GM12878 (cell line): ENCODE data around the gene KRTAP13-1. TPM values are rescaled to one million over a fixed set of nuclear protein-coding genes. Genes with fewer than 3 reads are reported as not detected.

Source experiments
- ATAC-seq: fragments of 200-7000 bp; cut with Tn5 transposase; 3 replicates; pipeline ENCODE4 v1.9.1; 2020; ENCODE audit warnings: mild to moderate bottlenecking, moderate library complexity
- BruUV-seq: library from RNA; stranded (reverse); fragments of 400-500 nt; replicated peaks from 2 replicates; lab custom pipeline; 2021; lab: Mats Ljungman, UMichigan
- CTCF ChIA-PET: fragments of 300-600 bp; sonication (Branson Sonifier 250); formaldehyde crosslinking; extraction: SDS; loops from one replicate; lab custom pipeline; 2021; ENCODE audit warnings: inconsistent platforms; lab: Yijun Ruan, JAX
- POLR2A ChIA-PET: fragments of 350-600 bp; formaldehyde crosslinking; extraction: SDS; loops from one replicate; lab custom pipeline; 2021; ENCODE audit warnings: inconsistent platforms; lab: Charles Lee
- RAD21 ChIA-PET: fragments of 300-600 bp; sonication (Branson Sonifier 250); formaldehyde crosslinking; loops from one replicate; lab custom pipeline; 2023; ENCODE audit warnings: antibody characterized with exemption; ENCODE audit not compliant: unreplicated experiment; lab: Charles Lee
- SMC1A ChIA-PET: fragments of 300-600 bp; sonication (Branson Sonifier 250); formaldehyde crosslinking; loops from one replicate; lab custom pipeline; 2023; ENCODE audit not compliant: unreplicated experiment, uncharacterized antibody; lab: Charles Lee
- DNase-seq: peaks from one replicate; pipeline ENCODE4 v3.0.0-alpha.2; 2011; ENCODE audit warnings: low read depth, low spot score
- FAIRE-seq: peaks from 3 replicates; lab custom pipeline; 2011; peaks lifted over from hg19 to GRCh38; lab: Jason Lieb, UNC
- H2AFZ ChIP-seq: 2 replicates; pipeline ENCODE4 v1.6.0; 2011; ENCODE audit warnings: low read depth, low read length, control low read depth; ENCODE audit not compliant: control insufficient read depth
- H3K27ac ChIP-seq: 2 replicates; pipeline ENCODE4 v1.5.1; 2011; ENCODE audit warnings: control low read depth; ENCODE audit not compliant: control insufficient read depth, insufficient read depth
- H3K27me3 ChIP-seq, 2 experiments: replicated peaks in 1 of 2; 2 replicates each; pipeline versions ENCODE4 v1.6.0 to v1.6.1; 2011; ENCODE audit warnings: low read length in 1 of 2; ENCODE audit not compliant: control insufficient read depth in 2 of 2, insufficient read depth in 2 of 2
- H3K36me3 ChIP-seq, 2 experiments: 2 replicates each; pipeline ENCODE4 v1.5.1; 2011; ENCODE audit warnings: low read length in 1 of 2; ENCODE audit not compliant: control insufficient read depth in 2 of 2, insufficient read depth in 2 of 2
- H3K4me1 ChIP-seq: 2 replicates; pipeline ENCODE4 v1.6.1; 2011; ENCODE audit warnings: mild to moderate bottlenecking, low read length, moderate library complexity, mixed read lengths; ENCODE audit not compliant: control insufficient read depth, insufficient read depth
- H3K4me2 ChIP-seq: 2 replicates; pipeline ENCODE4 v1.6.0; 2011; ENCODE audit warnings: control low read depth; ENCODE audit not compliant: control insufficient read depth, insufficient read depth
- H3K4me3 ChIP-seq: fragments of 200-600 bp; sonication (generic); 2 replicates; pipeline ENCODE4 v1.5.1; 2016
- H3K79me2 ChIP-seq: 2 replicates; pipeline ENCODE4 v1.6.0; 2011; ENCODE audit warnings: low read length; ENCODE audit not compliant: control insufficient read depth, insufficient read depth
- H3K9ac ChIP-seq: 2 replicates; pipeline ENCODE4 v1.8.0; 2011; ENCODE audit warnings: low read length, control low read depth, mixed read lengths; ENCODE audit not compliant: control insufficient read depth, insufficient read depth
- H3K9me3 ChIP-seq: replicated peaks from 3 replicates; pipeline ENCODE4 v1.5.1; 2011; ENCODE audit warnings: mild to moderate bottlenecking, low read length; ENCODE audit not compliant: control insufficient read depth, insufficient read depth
- H4K20me1 ChIP-seq: 2 replicates; pipeline ENCODE4 v1.6.0; 2011; ENCODE audit not compliant: control insufficient read depth, insufficient read depth
- BCL11A ChIP-seq: IDR thresholded peaks from 2 replicates; pipeline ENCODE4 v1.6.1; 2011; ENCODE audit warnings: low read depth, low read length
- BCLAF1 ChIP-seq: fragments of 450-650 bp; IDR thresholded peaks from 2 replicates; pipeline ENCODE4 v1.6.1; 2017; ENCODE audit warnings: antibody characterized with exemption, mild to moderate bottlenecking, moderate library complexity
- CUX1 ChIP-seq: IDR thresholded peaks from 2 replicates; pipeline ENCODE4 v1.6.1; 2012; ENCODE audit warnings: improper control_type of control experiment, low read depth, low read length; ENCODE audit not compliant: insufficient replicate concordance
- FOXK2 ChIP-seq: fragments of 450-650 bp; IDR thresholded peaks from 2 replicates; pipeline ENCODE4 v1.6.1; 2017; ENCODE audit warnings: mild to moderate bottlenecking, moderate library complexity
- GATAD2B ChIP-seq: fragments of 450-650 bp; conservative IDR thresholded peaks from 2 replicates; pipeline ENCODE4 v1.6.1; 2017; ENCODE audit warnings: low read depth, mild to moderate bottlenecking, moderate library complexity
- HCFC1 ChIP-seq: fragments of 150-350 bp; IDR thresholded peaks from 2 replicates; pipeline ENCODE4 v1.6.1; 2014; ENCODE audit warnings: low read length
- JUND ChIP-seq: IDR thresholded peaks from 2 replicates; pipeline ENCODE4 v1.6.1; 2012; ENCODE audit warnings: low read depth, mild to moderate bottlenecking, low read length, improper control_type of control experiment, moderate library complexity
- KLF5 ChIP-seq: fragments of 450-650 bp; IDR thresholded peaks from 2 replicates; pipeline ENCODE4 v1.6.1; 2014; ENCODE audit warnings: mild to moderate bottlenecking; ENCODE audit not compliant: partially characterized antibody
- MEF2A ChIP-seq: IDR thresholded peaks from 2 replicates; pipeline ENCODE4 v1.6.1; 2011; ENCODE audit warnings: low read depth, mild to moderate bottlenecking, low read length, moderate library complexity; ENCODE audit not compliant: insufficient read depth
- MTA2 ChIP-seq: fragments of 450-650 bp; IDR thresholded peaks from 2 replicates; pipeline ENCODE4 v1.6.1; 2016; ENCODE audit warnings: low read depth, mild to moderate bottlenecking, moderate library complexity
- NFYA ChIP-seq: IDR thresholded peaks from 2 replicates; pipeline ENCODE4 v1.6.1; 2011; ENCODE audit warnings: low read depth, mild to moderate bottlenecking, low read length, improper control_type of control experiment, borderline replicate concordance
- PAX8 ChIP-seq: fragments of 450-650 bp; IDR thresholded peaks from 2 replicates; pipeline ENCODE4 v1.6.1; 2017; ENCODE audit warnings: mild to moderate bottlenecking, moderate library complexity
- SIX5 ChIP-seq: IDR thresholded peaks from 2 replicates; pipeline ENCODE4 v1.6.1; 2011; ENCODE audit warnings: mild to moderate bottlenecking, low read depth, low read length, moderate library complexity; ENCODE audit not compliant: severe bottlenecking
- SMARCA5 ChIP-seq: fragments of 450-650 bp; IDR thresholded peaks from 2 replicates; pipeline ENCODE4 v1.6.1; 2017; ENCODE audit warnings: mild to moderate bottlenecking
- SP1 ChIP-seq: IDR thresholded peaks from one replicate; pipeline ENCODE4 v1.6.1; 2011; ENCODE audit warnings: low read depth, low read length
- SREBF2 ChIP-seq: IDR thresholded peaks from 2 replicates; pipeline ENCODE4 v1.6.1; 2012; ENCODE audit warnings: mild to moderate bottlenecking, low read length
- TCF12 ChIP-seq: IDR thresholded peaks from 2 replicates; pipeline ENCODE4 v1.6.1; 2011; ENCODE audit warnings: low read depth, mild to moderate bottlenecking, low read length
- TCF3 ChIP-seq: IDR thresholded peaks from 2 replicates; pipeline ENCODE4 v1.6.1; 2012; ENCODE audit warnings: low read depth, mild to moderate bottlenecking, low read length, borderline replicate concordance; ENCODE audit not compliant: insufficient read depth
- ZNF274 ChIP-seq: IDR thresholded peaks from one replicate; pipeline ENCODE4 v1.8.0; 2011; ENCODE audit not compliant: insufficient read length, insufficient read depth
- whole genome bisulfite sequencing: methylation state at CpG from one replicate; pipeline ENCODE4 v1.1.6; 2016; ENCODE audit warnings: low lambda C conversion rate; ENCODE audit not compliant: insufficient replicate concordance, insufficient coverage; ENCODE audit errors: missing lambda C conversion rate; 5-methylcytosine and 5-hydroxymethylcytosine counted together
- in situ Hi-C: fragments of 300-500 bp; cut with MboI; formaldehyde crosslinking; loops from 9 replicates; pipeline ENCODE4 v1.14.3; 2018; ENCODE audit warnings: mixed read lengths
- intact Hi-C: fragments of 100-400 bp; cut with micrococcal nuclease; formaldehyde crosslinking; loops from one replicate; pipeline ENCODE4 v1.14.2; 2022; ENCODE audit not compliant: unreplicated experiment
- polyA plus RNA-seq, 11 experiments: library from polyadenylated mRNA; depleted of rRNA in 4 of 11; unstranded in 6 of 11; stranded (reverse) in 5 of 11; fragments of >200 nt; fragmentation: Nextera tagmentation in 4 of 11; fragmentation: Illumina TruSeq in 1 of 11; extraction: Ambion mirVana in 4 of 11; extraction: Trizol in 1 of 11; gene quantifications; 1 replicate in 1 of 11; 2 replicates in 10 of 11; pipeline versions ENCODE4 v1.2.1 to v1.2.3, GENCODE V29; 2011 to 2016; ENCODE audit warnings: inconsistent platforms in 2 of 11, missing spikeins in 2 of 11, low read depth in 1 of 11
- total RNA-seq, 4 experiments: library from RNA; depleted of rRNA in 3 of 4; stranded (reverse); fragments of >200 nt in 3 of 4; fragmentation: Illumina TruSeq in 1 of 4; extraction: Trizol in 1 of 4; gene quantifications; 2 replicates each; pipeline versions ENCODE4 v1.2.1 to v1.2.3, GENCODE V29; 2013 to 2021

Gene KRTAP13-1
- total and polyA plus RNA-seq, 10 of the 15 experiments (the other 5 are each of a cell fraction or from before 2014, with no cell fraction given), result not detected

- no peaks in the 10 kb centered on the region for H3K36me3 ChIP-seq
- SMC1A ChIA-PET, result no interaction called here
- POLR2A ChIA-PET, result no interaction called here
- H3K4me3 ChIP-seq, result no peak overlapping the region
- no peak overlapping the region for H3K9ac ChIP-seq
- ATAC-seq (no peak), FAIRE-seq (no peak), DNase-seq (no peak)
- intact Hi-C loops, result no loop called here
- no peak overlapping the region for H3K27ac ChIP-seq
- no TSS peak for BruUV-seq
- no peak for TF ChIP-seq HCFC1
- no peak for TF ChIP-seq BCL11A
- TF ChIP-seq SMARCA5, result no peak
- no peak for TF ChIP-seq MTA2
- TF ChIP-seq PAX8, result no peak
- TF ChIP-seq SP1, result no peak
- TF ChIP-seq GATAD2B, result no peak
- TF ChIP-seq NFYA, result no peak
- no peak for TF ChIP-seq JUND
- TF ChIP-seq TCF12, result no peak
- no peak for TF ChIP-seq FOXK2
- TF ChIP-seq KLF5, result no peak
- TF ChIP-seq ZNF274, result no peak
- no peak for TF ChIP-seq SREBF2
- no peak for TF ChIP-seq SIX5
- no peak for TF ChIP-seq BCLAF1
- TF ChIP-seq TCF3, result no peak
- no peak for TF ChIP-seq MEF2A
- no peak for TF ChIP-seq CUX1
- H3K27me3 ChIP-seq, result no peaks in the 10 kb centered on the region
- RAD21 ChIA-PET, result no interaction called here
- CTCF ChIA-PET, result no interaction called here
- H2AFZ ChIP-seq, result no peak overlapping the region
- no peaks in the 10 kb centered on the region for H3K79me2 ChIP-seq
- no peaks in the 10 kb centered on the region for H3K4me1 ChIP-seq
- H4K20me1 ChIP-seq, result no peaks in the 10 kb centered on the region
- in situ Hi-C loops, result no loop called here
- 1% methylated on average over 3 of the region's 3 CpGs for WGBS
- no peak overlapping the region for H3K4me2 ChIP-seq
- H3K9me3 ChIP-seq, result no peaks in the 10 kb centered on the region
Observed at GRCh38 chr21:30355906-30356305, 39.9 kb upstream of the KRTAP13-1 start.
